Cardiac muscle cell (in vitro differentiated cells and primary cell): ENCODE results near the gene MCM9. TPM values are rescaled to one million over a fixed set of nuclear protein-coding genes. Genes with fewer than 3 reads are reported as not detected.

Source experiments
- DNase-seq, 2 donors: peaks; one replicate each; pipeline versions ENCODE4 v3.0.0 to v3.0.0-alpha.2; 2010 to 2017; ENCODE audit warnings: low read depth in 1 of 2, low spot score in 1 of 2
- H3K27ac ChIP-seq: fragments of 200-600 bp; sonication (generic); 2 replicates; pipeline ENCODE4 v1.5.1; 2016
- H3K27me3 ChIP-seq: fragments of 200-600 bp; sonication (generic); 2 replicates; pipeline ENCODE4 v1.6.0; 2016; ENCODE audit warnings: control low read depth
- H3K36me3 ChIP-seq: fragments of 200-600 bp; sonication (generic); 2 replicates; pipeline ENCODE4 v1.5.1; 2016; ENCODE audit warnings: control low read depth
- H3K4me1 ChIP-seq: fragments of 200-600 bp; sonication (generic); 2 replicates; pipeline ENCODE4 v1.8.1; 2017; ENCODE audit warnings: low read depth, mild to moderate bottlenecking, mixed run types
- H3K4me3 ChIP-seq: fragments of 200-600 bp; sonication (generic); 2 replicates; pipeline ENCODE4 v1.5.1; 2016; ENCODE audit warnings: mild to moderate bottlenecking
- H3K9me3 ChIP-seq: fragments of 200-600 bp; sonication (generic); 2 replicates; pipeline ENCODE4 v1.5.1; 2017; ENCODE audit warnings: low read depth, mild to moderate bottlenecking, control low read depth
- polyA plus RNA-seq: library from polyadenylated mRNA; unstranded; fragments of >200 nt; fragmentation: Nextera tagmentation; extraction: Ambion mirVana; gene quantifications from 2 replicates; pipeline ENCODE4 v1.2.1, GENCODE V29; 2016
- total RNA-seq: library from RNA; depleted of rRNA; stranded (reverse); fragments of >200 nt; gene quantifications from 2 replicates; pipeline ENCODE4 v1.2.3, GENCODE V29; 2016
- TF ChIP-seq, protein P1 (sequence below): IDR thresholded peaks from 2 replicates; pipeline ENCODE4 v1.5.1; 2012; ENCODE audit warnings: low read depth, mild to moderate bottlenecking, low read length

MCM9 gene
- total and polyA plus RNA-seq, 2 experiments from 2014 or later = 7.0 to 10.1 TPM

DNA sequence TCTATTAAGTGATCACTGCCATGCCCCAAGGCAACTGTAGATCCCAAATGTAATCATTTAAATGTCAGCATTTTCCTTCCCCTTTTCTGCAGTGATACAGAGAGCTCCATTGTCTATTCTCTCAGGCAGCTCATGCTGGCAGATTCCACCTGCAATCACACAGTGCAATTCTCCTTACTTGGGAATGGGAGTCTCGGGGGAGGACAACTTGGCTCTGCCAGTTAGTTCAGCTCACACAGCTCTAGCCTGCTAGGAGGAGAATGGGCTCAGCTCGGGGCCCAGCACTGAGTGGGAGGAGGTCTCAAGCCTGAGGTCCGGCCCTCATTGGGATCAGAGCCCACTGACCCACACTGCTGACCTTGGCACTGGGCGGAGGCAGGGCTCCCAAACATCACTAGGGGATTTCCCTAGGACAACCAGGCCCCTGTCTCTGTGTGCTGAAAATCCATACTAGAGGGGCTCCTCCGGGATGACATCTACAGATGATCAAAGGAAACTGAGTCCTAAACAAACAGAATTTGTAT is 150.3 kb downstream of the MCM9 start:
- no peaks in the 10 kb centered on the region for H3K36me3 ChIP-seq
- TF ChIP-seq, protein P1, sequence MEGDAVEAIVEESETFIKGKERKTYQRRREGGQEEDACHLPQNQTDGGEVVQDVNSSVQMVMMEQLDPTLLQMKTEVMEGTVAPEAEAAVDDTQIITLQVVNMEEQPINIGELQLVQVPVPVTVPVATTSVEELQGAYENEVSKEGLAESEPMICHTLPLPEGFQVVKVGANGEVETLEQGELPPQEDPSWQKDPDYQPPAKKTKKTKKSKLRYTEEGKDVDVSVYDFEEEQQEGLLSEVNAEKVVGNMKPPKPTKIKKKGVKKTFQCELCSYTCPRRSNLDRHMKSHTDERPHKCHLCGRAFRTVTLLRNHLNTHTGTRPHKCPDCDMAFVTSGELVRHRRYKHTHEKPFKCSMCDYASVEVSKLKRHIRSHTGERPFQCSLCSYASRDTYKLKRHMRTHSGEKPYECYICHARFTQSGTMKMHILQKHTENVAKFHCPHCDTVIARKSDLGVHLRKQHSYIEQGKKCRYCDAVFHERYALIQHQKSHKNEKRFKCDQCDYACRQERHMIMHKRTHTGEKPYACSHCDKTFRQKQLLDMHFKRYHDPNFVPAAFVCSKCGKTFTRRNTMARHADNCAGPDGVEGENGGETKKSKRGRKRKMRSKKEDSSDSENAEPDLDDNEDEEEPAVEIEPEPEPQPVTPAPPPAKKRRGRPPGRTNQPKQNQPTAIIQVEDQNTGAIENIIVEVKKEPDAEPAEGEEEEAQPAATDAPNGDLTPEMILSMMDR = no peak
- H3K4me1 ChIP-seq = peaks cover 5% of the 10 kb centered on the region
- H3K4me3 ChIP-seq = no peak overlapping the region
- H3K27me3 ChIP-seq = no peaks in the 10 kb centered on the region
- DNase-seq = peak in 1 of 2 donors; percentile 30
- no peaks in the 10 kb centered on the region for H3K9me3 ChIP-seq
- H3K27ac ChIP-seq = no peak overlapping the region

DNA sequence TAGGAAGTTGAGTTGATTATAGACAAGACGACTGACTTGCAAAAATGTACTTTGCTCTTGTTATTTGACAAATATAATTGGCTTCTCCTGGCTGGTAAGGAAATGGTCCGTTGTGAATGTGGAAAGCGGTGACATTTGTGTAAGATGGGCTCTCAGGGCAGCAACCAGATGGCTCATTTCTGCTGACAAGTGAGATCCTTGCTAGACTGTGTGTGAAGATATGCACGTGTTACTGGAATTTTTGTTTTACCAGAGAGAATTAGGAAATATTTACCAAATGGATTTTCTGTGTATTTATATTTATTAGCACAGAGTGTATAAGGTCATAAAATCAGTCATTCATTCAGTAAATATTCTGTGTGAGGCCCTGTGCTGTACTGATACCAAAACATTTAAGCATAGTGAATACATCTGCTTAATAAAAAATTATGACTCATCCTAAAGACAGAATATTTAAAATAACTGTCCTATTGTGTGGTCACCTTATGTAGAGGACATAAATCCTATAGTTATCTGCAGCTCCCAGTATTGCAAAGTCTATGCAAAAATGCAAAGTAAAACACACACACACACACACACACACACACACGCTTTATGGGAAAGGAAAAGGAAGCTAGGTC is 150.9 kb downstream of the MCM9 start:
- peaks cover 5% of the 10 kb centered on the region for H3K4me1 ChIP-seq
- H3K27ac ChIP-seq = no peak overlapping the region
- no peak overlapping the region for H3K4me3 ChIP-seq
- H3K27me3 ChIP-seq = no peaks in the 10 kb centered on the region
- TF ChIP-seq, protein P1 = no peak
- DNase-seq = peak; percentile 27 to 28
- H3K36me3 ChIP-seq = no peaks in the 10 kb centered on the region
- H3K9me3 ChIP-seq = no peaks in the 10 kb centered on the region

DNA sequence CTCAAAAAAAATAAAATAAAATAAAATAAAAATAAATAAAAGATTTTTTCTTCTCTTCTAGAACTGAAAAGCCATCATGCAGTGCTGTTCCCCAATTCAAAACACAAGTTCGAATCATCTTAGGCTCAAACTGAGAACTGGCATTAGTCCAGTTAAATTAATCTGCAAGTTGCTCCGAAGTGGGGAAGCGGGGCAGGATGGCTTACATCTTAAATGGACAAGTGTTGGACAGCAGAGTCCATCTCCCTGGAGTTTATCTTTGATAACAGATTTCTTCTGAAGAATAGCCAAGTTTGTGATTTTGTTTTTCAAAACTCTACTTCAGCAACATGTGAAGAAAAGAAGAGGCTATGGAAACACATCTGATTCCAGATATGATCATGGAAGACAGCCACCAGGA is 152.3 kb downstream of the MCM9 start:
- Histone ChIP-seq H3K9me3 (no peaks in the 10 kb centered on the region), H3K4me3 (no peak overlapping the region), H3K4me1 (peaks cover 5% of the 10 kb centered on the region), H3K36me3 (no peaks in the 10 kb centered on the region), H3K27ac (no peak overlapping the region), H3K27me3 (no peaks in the 10 kb centered on the region)
- no peak for DNase-seq
- TF ChIP-seq, protein P1 = no peak

DNA sequence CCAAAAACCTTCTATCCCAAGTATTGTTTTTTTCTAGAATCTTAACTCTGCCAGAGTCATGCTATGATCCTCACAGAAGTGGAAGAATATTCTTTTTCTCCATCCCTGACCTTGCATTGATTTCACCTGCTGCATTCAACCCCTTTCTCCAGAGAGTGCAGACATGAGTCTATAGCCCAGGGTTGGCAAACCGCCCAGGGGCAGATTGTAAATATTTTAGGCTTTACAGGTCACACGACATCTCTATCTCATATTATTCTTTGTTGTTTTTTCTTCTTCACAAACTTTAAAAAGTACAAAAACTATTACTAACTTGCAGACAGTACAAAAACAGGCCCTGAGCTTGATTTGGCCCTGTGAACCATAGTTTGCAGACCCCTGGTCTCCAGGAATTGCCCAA is 153.1 kb downstream of the MCM9 start:
- Histone ChIP-seq H3K9me3 (no peaks in the 10 kb centered on the region), H3K27me3 (no peaks in the 10 kb centered on the region), H3K4me1 (peaks cover 6% of the 10 kb centered on the region), H3K27ac (no peak overlapping the region), H3K4me3 (no peak overlapping the region), H3K36me3 (no peaks in the 10 kb centered on the region)
- TF ChIP-seq, protein P1 = no peak
- DNase-seq = no peak

DNA sequence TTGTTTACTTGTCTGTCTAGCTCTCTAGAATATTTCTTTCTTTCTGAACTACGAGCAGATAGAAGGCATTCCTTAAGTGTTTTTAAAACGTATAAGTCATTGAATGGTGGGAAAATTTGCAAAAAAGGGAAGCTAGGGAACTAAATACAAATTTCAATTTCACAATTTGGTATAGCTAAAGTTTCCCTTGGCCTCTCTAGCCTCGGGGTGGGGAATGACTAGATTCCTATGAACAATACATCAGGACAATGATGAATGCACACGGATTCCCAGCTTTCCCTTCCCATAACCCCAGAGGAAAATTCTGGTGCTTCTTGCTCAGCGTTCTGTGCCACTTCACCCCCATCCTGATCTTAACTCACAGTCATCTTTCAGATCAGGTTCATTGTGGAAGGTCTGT is 154.3 kb downstream of the MCM9 start:
- no peak overlapping the region for H3K27ac ChIP-seq
- DNase-seq = no peak
- H3K36me3 ChIP-seq = no peaks in the 10 kb centered on the region
- TF ChIP-seq, protein P1 = no peak
- H3K27me3 ChIP-seq = no peaks in the 10 kb centered on the region
- no peak overlapping the region for H3K4me3 ChIP-seq
- peaks cover 12% of the 10 kb centered on the region for H3K4me1 ChIP-seq
- H3K9me3 ChIP-seq = no peaks in the 10 kb centered on the region
